GM19099 (cell line): ENCODE results near the gene CHAF1A.

Experiments used
- POLR2A ChIP-seq: IDR thresholded peaks from 3 replicates; pipeline ENCODE4 v1.6.1; 2011; ENCODE audit warnings: low read depth; ENCODE audit not compliant: insufficient read length; ENCODE audit errors: extremely low read depth

The CHAF1A gene

GRCh38 chr19:4386041-4386782, 16.2 kb upstream of the CHAF1A start:
- TF ChIP-seq POLR2A: no peak

DNA sequence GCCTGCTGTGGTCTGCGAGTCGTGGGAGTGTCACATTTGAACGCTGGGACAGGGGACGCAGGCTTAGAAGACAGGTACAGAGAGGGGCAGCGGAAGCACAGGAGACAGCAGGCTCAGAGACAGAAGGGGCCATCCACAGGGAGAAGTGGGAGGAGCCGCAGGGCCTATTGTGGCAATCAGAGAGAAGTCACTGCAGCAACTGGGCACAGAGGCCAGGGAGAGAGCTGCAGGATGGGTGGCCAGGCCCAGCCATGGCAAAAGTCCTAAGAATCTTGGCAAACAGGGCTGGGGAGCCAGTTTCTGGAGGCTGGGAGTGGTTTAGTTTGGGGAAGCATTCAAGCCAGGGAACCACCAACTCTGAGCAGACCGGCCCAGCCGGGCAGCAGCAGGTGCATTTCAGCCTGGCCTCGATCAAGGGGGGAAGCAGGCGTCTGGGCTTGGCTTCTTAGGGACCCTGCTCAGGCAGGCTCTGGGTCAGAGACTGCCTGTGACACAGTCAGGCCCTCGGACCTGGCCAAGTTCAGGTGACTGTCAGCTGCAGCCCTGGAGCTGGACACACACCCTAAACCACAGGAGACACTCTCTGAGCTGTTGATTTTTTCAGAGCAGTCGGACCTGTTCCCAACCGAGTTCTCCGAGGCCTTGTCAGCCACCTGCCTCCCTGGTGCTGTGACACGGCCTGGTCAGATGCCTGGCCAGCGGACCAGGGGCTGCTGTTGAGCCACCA, 13.9 kb upstream of the CHAF1A start:
- no peak for TF ChIP-seq POLR2A

DNA sequence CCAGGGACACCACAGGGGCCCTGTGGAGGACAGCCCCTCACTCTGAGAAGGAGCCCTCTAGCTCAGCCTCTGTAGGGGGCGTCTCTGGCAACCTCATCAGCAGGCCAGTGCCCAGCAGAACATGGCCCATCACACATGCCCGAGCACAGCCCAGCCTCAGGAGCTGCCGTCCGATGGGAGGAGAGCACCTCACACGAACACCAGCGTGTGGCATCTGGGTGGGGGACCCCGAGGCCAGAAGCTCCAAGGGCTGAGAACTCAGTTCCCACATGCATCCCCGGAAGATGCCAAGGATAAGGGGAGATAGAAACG, 13.4 kb upstream of the CHAF1A start:
- no peak for TF ChIP-seq POLR2A

DNA sequence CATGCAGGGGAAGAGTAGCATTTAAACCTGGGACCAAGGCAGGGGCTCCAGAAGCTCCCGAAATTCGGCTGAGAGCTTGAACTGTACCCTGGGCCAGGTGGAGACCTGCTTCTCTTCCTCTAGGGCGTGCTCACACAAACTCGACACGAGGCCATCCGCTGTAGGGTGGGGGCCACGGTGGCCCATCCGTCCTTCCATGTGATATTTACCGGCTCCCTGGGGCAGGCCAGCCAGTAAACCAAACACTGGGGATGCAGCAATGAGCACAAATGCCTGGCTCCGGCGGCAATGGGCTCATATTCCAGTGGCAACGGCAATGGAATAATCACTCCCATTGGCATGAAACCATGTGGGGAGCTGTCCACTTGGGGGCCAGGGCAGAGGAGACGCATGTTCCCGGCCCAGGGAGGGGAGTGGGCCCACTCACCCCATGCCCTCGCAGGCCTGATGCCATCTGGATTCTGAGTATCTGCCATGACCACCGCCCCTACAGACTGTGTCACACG, 12.9 kb upstream of the CHAF1A start:
- no peak for TF ChIP-seq POLR2A

GRCh38 chr19:4390017-4390566, 12.3 kb upstream of the CHAF1A start:
- no peak for TF ChIP-seq POLR2A

DNA sequence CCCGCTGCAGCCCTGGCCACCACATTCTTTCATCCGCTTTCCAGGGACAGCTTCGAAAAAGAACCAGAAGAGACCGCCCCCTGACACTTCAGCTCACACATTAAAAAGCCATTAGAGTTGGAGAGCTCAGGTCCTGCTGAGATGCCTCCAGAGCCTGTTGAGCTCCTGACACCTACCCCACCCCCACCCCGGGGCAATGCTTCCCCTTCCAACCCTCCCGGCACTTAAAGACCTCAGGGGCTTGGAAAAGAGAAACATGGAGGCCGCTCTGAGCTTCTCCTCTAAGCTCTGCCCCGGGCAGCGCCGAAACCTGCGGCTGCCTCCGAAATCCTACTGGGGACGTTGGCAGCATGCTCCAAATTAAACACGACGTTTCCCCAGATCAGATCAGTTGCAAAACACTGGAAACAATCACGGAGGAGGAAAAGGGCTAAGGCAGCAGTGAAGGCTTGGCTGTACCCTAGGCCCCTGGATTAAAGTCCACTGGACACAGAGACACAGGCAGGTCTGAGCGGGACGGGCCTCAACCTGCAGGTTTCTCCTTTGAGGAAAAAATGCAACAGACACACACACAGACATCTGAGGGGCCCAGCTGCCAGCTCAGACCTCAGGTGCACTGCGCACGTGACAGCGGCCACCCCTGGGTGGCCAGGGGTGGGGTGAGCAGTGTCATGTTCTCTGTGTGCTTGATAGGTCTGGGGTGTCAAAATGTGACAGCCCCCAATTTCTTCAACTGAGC, 11.7 kb upstream of the CHAF1A start:
- no peak for TF ChIP-seq POLR2A

GRCh38 chr19:4391306-4391693, 11.1 kb upstream of the CHAF1A start:
- no peak for TF ChIP-seq POLR2A

DNA sequence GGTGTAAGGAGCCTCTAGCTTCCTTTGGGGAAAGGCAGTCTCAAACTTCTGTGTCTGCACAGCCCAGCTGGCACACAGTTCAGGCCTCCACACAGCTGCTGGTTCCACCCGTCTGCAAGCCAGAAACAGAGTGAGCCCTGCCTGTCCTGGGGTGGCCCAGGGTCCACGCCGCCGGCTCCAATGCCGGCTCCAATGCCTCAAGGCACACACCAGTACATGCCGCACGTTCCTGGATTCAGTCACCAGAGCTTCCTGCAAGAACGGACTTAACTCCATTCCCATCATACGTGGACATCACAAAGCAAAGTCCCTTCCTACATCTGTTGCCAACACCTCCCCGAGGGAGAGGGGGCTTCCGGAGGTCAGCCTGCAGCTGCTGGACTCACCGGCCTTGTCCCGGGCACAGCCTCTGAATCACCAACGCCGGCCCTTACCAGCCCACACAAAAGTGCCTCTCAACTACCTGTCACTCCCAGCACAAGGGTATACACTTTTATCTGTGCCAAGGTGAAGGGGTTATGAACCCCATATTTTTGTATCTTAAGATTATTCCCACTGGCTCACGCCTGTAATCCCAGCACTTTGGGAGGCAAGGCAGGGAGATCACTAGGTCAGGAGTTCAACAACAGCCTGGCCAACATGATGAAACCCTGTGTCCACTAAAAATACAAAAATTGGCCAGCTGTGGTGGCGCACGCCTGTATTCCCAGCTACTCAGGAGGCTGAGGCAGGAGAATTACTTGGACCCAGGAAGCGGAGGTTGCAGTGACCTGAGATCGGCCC, 10.5 kb upstream of the CHAF1A start:
- no peak for TF ChIP-seq POLR2A

DNA sequence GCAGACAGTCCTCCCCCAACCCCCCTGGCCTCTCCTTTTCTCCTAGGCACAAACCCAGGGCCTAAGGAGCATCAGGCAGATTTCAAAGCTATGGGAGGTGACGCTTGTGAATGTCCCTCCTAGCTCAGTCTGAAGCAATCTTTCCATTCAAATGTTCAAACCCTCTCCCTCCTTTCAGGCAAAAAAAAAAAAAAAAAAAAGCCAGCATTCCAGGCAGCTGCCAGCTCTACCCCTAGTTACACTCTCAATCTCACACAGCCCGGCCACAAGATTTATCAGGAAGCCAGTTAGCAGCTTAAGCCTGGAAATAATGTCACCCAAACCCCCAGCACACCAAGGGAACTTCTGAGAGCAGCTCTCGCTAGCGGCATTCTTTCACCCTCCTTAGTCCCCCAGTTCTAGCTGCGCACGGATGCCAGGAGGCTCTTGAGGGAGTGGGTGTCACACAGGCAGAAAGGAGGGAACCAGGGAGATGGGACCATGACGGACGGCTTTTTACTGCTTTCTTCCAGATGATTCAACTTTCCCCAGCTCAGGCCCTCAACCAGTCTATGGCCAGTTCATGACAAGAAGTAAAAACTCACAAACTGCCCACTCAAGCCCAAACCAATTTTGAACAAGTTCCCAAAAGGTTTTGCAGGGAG, 8.4 kb upstream of the CHAF1A start:
- TF ChIP-seq POLR2A: no peak

DNA sequence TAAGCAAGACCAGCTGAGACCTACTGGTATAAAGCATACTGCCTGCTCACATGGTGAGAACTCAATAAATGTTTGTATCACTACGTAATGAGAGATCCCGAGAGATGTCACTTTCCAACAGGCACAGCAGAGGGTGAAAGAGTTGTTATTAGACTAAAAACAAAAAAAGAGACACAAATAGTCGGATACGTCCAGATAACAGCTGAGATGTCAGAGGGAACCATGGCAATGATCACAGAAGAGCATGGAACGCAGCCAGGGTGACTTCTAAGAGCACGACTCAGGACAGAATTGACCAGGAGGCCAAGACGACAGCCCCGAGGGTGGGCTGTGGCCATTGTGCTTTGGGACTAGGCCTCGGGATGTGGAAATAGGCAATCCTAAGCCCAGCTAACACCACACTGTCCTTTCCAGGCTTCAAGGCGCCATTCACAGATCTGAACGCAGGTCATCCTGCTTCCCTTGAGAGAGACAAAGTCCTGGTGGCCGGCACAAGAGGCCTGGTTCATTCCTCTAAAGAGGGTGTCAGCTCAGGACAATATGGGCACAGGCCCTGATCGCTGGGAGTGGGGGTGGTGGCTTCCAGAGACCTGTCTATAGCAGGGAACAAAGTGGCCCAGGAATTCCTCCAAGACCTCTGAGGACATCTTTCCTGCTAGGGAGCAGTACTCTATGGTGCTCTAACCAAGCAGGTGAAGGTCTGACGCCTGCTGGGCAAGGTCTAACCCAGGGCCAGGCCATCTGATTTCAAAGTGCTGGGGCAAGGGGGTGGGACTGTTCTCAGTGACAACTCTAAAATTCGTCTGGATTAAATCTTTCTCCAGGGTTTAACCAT, 5.3 kb upstream of the CHAF1A start:
- no peak for TF ChIP-seq POLR2A

- TF ChIP-seq POLR2A: no peak
These were observed 2.7 kb upstream of the CHAF1A start for GRCh38 chr19:4399812-4400134.

DNA sequence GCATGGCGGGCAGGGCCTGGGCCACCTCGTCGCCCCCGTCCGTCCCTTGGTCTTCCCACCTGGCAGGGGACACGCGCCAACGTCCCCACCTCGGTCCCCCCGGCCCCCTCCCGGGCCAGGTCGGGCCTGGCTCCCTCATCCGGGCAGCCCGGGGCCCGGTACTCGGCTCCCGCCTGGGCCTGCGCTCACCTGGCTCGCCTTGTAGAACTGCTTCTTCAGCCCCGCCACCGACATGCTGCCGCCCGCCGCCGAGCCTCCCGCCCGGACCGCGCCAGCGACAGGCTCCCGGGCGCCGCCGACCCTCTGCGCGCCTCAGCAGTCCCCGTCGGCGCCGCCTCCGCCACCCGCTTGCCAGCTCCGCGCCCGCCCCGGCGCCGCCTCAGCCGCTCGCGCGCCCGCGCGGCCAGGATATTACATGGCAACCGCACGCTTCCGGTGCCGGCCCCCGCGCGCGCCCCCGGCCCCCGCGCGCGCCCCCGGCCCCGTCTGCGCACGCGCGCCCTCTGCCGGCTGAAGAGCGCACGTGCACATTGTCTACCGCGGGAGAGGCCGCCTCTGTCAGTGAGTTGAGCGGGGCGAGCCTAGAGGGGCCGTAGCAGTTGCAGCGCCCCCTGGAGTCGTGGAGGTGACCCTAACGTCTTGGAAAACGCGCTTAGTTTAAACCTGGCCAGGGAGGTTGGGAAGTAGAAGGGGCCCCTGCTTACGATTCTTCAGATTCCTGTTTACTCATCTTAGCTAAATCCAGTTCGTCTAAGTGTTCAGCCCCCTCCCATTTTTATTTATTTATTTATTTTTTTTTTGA, 2.1 kb upstream of the CHAF1A start, which contains the start of gene SH3GL1:
Gene SH3GL1, minus strand, starts transcription at position 413 of the 802 bp plus-strand sequence. Its CDS starts 179 bp downstream, at position 234.
- peak; percentile 88 for TF ChIP-seq POLR2A

GRCh38 chr19:4401769-4402170, 670 bp upstream of the CHAF1A start:
- TF ChIP-seq POLR2A: no peak
